ENCODE results near the gene AMBRA1.
A peak's percentile ranks its signal among the peaks of the same experiment; 100 is the strongest.

The AMBRA1 gene

GRCh38 chr11:46370253-46370652 is 223.6 kb downstream of the AMBRA1 start:
- ATAC-seq = no peak
- TF ChIP-seq RARB (CRISPR knock-in tag; IDR thresholded peaks at IDR 0.05) = no peak
- no peak for TF ChIP-seq BACH2 (CRISPR knock-in tag; IDR thresholded peaks at IDR 0.05; ENCODE audit: borderline replicate concordance)

DNA sequence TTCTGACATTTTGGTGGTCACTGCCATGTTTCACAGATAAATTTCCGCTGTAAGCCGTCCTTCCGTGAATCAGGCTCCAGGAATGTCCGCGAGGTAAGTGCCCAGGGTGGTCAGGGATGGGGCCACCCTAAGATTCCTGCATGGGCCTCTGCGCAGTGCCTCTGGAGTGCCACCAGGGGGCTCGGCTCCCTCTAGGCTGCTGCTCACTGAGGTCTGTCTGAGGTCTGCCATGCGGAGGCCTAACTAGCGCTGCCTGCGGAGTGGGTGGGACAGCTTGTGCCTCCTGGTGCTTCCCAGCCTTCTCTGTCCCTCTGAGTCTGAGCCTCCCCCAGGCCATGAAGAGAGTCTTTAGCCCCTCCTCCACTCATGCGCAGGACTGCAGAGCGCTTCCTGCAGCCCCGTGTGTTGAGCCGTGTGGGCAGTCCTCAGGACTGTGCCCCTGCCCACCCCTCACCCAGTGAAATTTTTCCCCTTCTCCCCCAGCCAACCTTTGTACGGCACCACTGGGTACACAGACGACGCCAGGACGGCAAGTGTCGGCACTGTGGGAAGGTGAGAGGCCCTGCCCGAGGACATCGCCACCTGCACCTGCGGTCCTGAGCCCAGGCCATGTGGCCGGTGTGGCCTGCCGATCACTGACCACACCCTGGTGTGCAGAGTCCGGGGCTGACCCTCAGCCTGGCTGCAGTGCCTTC is 224.2 kb downstream of the AMBRA1 start:
- peak; percentile 90 for ATAC-seq
- TF ChIP-seq OSR1 (CRISPR knock-in tag; IDR thresholded peaks at IDR 0.05) (no peak), GLIS3 (CRISPR knock-in tag; IDR thresholded peaks at IDR 0.05) (no peak), ISL1 (CRISPR knock-in tag; IDR thresholded peaks at IDR 0.05) (no peak), TSHZ2 (CRISPR knock-in tag; IDR thresholded peaks at IDR 0.05) (no peak), ZNF565 (CRISPR knock-in tag; conservative IDR thresholded peaks at IDR 0.05; ENCODE audit: low read depth) (no peak), TOX (CRISPR knock-in tag; IDR thresholded peaks at IDR 0.05; ENCODE audit: borderline replicate concordance) (no peak), CSRNP3 (CRISPR knock-in tag; IDR thresholded peaks at IDR 0.05) (no peak), CSDC2 (CRISPR knock-in tag; IDR thresholded peaks at IDR 0.05) (no peak), TCF4 (CRISPR knock-in tag; IDR thresholded peaks at IDR 0.05; ENCODE audit: borderline replicate concordance) (no peak), ZNF70 (CRISPR knock-in tag; IDR thresholded peaks at IDR 0.05) (no peak), PATZ1 (CRISPR knock-in tag; IDR thresholded peaks at IDR 0.05; ENCODE audit: borderline replicate concordance) (no peak), ZNF8 (CRISPR knock-in tag; IDR thresholded peaks at IDR 0.05) (no peak)

DNA sequence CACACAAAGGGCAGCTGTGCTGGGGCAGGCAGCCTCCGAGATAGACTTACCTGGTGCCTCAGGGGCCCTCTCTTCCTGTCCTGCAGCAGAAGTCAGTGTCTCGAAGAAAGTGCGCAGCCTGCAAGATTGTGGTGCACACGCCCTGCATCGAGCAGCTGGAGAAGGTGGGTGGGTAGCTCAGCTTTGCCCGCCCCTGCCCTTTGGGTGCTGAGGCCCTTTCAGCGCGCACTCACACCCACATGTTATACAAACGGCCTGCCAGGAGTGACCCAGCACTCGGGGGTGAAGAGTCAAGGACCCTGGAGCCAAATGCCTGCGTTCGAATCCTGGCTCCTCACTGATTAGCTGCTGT is 225.9 kb downstream of the AMBRA1 start:
- TF ChIP-seq GLIS3 (CRISPR knock-in tag; IDR thresholded peaks at IDR 0.05) (no peak), ARNTL (CRISPR knock-in tag; IDR thresholded peaks at IDR 0.05; ENCODE audit: borderline replicate concordance, low read depth) (no peak), ZFP3 (CRISPR knock-in tag; IDR thresholded peaks at IDR 0.05) (no peak), ZC3H10 (CRISPR knock-in tag; IDR thresholded peaks at IDR 0.05) (no peak), ISL1 (CRISPR knock-in tag; IDR thresholded peaks at IDR 0.05) (no peak), ESRRG (CRISPR knock-in tag; IDR thresholded peaks at IDR 0.05) (no peak), RARB (CRISPR knock-in tag; IDR thresholded peaks at IDR 0.05) (no peak), POU6F1 (CRISPR knock-in tag; IDR thresholded peaks at IDR 0.05; ENCODE audit: borderline replicate concordance, low read depth) (no peak), CSDC2 (CRISPR knock-in tag; IDR thresholded peaks at IDR 0.05) (no peak), SNAI2 (CRISPR knock-in tag; IDR thresholded peaks at IDR 0.05) (no peak), TCF4 (CRISPR knock-in tag; IDR thresholded peaks at IDR 0.05; ENCODE audit: borderline replicate concordance) (no peak), TOX (CRISPR knock-in tag; IDR thresholded peaks at IDR 0.05; ENCODE audit: borderline replicate concordance) (no peak), PPARA (CRISPR knock-in tag; IDR thresholded peaks at IDR 0.05; ENCODE audit: borderline replicate concordance) (no peak), BACH2 (CRISPR knock-in tag; IDR thresholded peaks at IDR 0.05; ENCODE audit: borderline replicate concordance) (no peak)
- ATAC-seq = no peak

Measured in SK-N-SH treated with all-trans-retinoic acid at 6 μM for 48 hours (cell line).